IMR-90 (cell line): Measurements from ENCODE around the gene GALNT6. TPM values are rescaled to one million over a fixed set of nuclear protein-coding genes. Genes with fewer than 3 reads are reported as not detected.

ENCODE experiments used
- ATAC-seq: fragments of 200-7000 bp; cut with Tn5 transposase; 2 replicates; pipeline ENCODE4 v1.9.1; 2020; ENCODE audit warnings: low read depth, mild to moderate bottlenecking, moderate library complexity
- BruUV-seq: library from RNA; stranded (reverse); fragments of 400-500 nt; replicated peaks from 2 replicates; lab custom pipeline; 2021; lab: Mats Ljungman, UMichigan
- CTCF ChIA-PET: fragments of 300-600 bp; formaldehyde crosslinking; extraction: SDS; loops from one replicate; lab custom pipeline; 2021; ENCODE audit warnings: antibody characterized with exemption; lab: Yijun Ruan, JAX
- POLR2A ChIA-PET: fragments of 300-600 bp; sonication (Branson Sonifier 250); formaldehyde crosslinking; loops from one replicate; lab custom pipeline; 2022; ENCODE audit warnings: antibody characterized with exemption; ENCODE audit not compliant: unreplicated experiment; lab: Charles Lee
- DNase-seq: peaks from one replicate; pipeline ENCODE4 v3.0.0; 2013
- H2AFZ ChIP-seq: replicated peaks from 2 replicates; pipeline ENCODE3; 2013; ENCODE audit warnings: low read length, mild to moderate bottlenecking; ENCODE audit not compliant: poor library complexity
- H2AK5ac ChIP-seq: 2 replicates; pipeline ENCODE4 v1.6.1; 2013; ENCODE audit warnings: low read depth, low read length, inconsistent platforms
- H2AK9ac ChIP-seq: replicated peaks from 2 replicates; pipeline ENCODE3; 2013; ENCODE audit warnings: mild to moderate bottlenecking, low read depth, low read length, moderate library complexity; ENCODE audit not compliant: poor library complexity
- H2BK120ac ChIP-seq: 2 replicates; pipeline ENCODE4 v1.6.1; 2013; ENCODE audit warnings: low read depth, low read length, inconsistent platforms
- H2BK15ac ChIP-seq: 3 replicates; pipeline ENCODE4 v1.6.1; 2013; ENCODE audit warnings: low read depth, low read length, inconsistent platforms
- H2BK20ac ChIP-seq: 2 replicates; pipeline ENCODE4 v1.6.1; 2013; ENCODE audit warnings: low read depth, mild to moderate bottlenecking, inconsistent platforms, low read length, moderate library complexity
- H2BK5ac ChIP-seq: 2 replicates; pipeline ENCODE4 v1.6.1; 2013; ENCODE audit warnings: mild to moderate bottlenecking, low read depth, low read length, inconsistent platforms; ENCODE audit not compliant: poor library complexity, severe bottlenecking
- H3K14ac ChIP-seq: replicated peaks from 2 replicates; pipeline ENCODE4 v1.6.1; 2013; ENCODE audit warnings: low read depth, low read length, inconsistent platforms
- H3K18ac ChIP-seq: 2 replicates; pipeline ENCODE4 v1.6.1; 2013; ENCODE audit warnings: low read depth, low read length, control low read depth
- H3K23ac ChIP-seq: 2 replicates; pipeline ENCODE4 v1.6.1; 2013; ENCODE audit warnings: low read depth, low read length, inconsistent platforms
- H3K27ac ChIP-seq: 2 replicates; pipeline ENCODE4 v1.5.1; 2013; ENCODE audit warnings: mild to moderate bottlenecking, control low read depth, low read length; ENCODE audit not compliant: insufficient read depth
- H3K27me3 ChIP-seq: 2 replicates; pipeline ENCODE4 v1.6.1; 2013; ENCODE audit warnings: low read length; ENCODE audit not compliant: control insufficient read depth, insufficient read depth
- H3K36me3 ChIP-seq: 2 replicates; pipeline ENCODE4 v1.6.1; 2013; ENCODE audit warnings: low read length, mixed read lengths; ENCODE audit not compliant: control insufficient read depth, insufficient read depth
- H3K4ac ChIP-seq: 2 replicates; pipeline ENCODE4 v1.6.1; 2013; ENCODE audit warnings: low read depth, low read length, inconsistent platforms
- H3K4me1 ChIP-seq: 2 replicates; pipeline ENCODE4 v1.6.1; 2013; ENCODE audit warnings: low read length, mixed read lengths; ENCODE audit not compliant: control insufficient read depth, insufficient read depth
- H3K4me2 ChIP-seq: 2 replicates; pipeline ENCODE4 v1.6.1; 2013; ENCODE audit warnings: low read depth, mild to moderate bottlenecking, control low read depth, low read length, moderate library complexity
- H3K4me3 ChIP-seq: 2 replicates; pipeline ENCODE4 v1.5.1; 2013; ENCODE audit warnings: low read depth, mild to moderate bottlenecking, control low read depth, low read length, moderate library complexity; ENCODE audit not compliant: insufficient read depth
- H3K56ac ChIP-seq: 2 replicates; pipeline ENCODE4 v1.6.1; 2013; ENCODE audit warnings: low read length, inconsistent platforms; ENCODE audit not compliant: insufficient read depth; ENCODE audit errors: extremely low read depth
- H3K79me1 ChIP-seq, 2 experiments: 2 replicates each; pipeline ENCODE4 v1.6.1; 2013; ENCODE audit warnings: low read length in 2 of 2, inconsistent platforms in 1 of 2, low read depth in 1 of 2
- H3K9ac ChIP-seq: 2 replicates; pipeline ENCODE4 v1.6.1; 2013; ENCODE audit warnings: low read depth, low read length, control low read depth
- H3K9me1 ChIP-seq: 2 replicates; pipeline ENCODE4 v1.6.1; 2013; ENCODE audit warnings: low read length, inconsistent platforms; ENCODE audit not compliant: insufficient read depth
- H3K9me3 ChIP-seq: 2 replicates; pipeline ENCODE4 v1.6.1; 2013; ENCODE audit warnings: low read length; ENCODE audit not compliant: control insufficient read depth, insufficient read depth
- H4K20me1 ChIP-seq: 2 replicates; pipeline ENCODE4 v1.6.1; 2013; ENCODE audit warnings: low read length, inconsistent platforms; ENCODE audit not compliant: insufficient read depth
- H4K5ac ChIP-seq: 2 replicates; pipeline ENCODE4 v1.6.1; 2013; ENCODE audit warnings: mild to moderate bottlenecking, low read depth, low read length, control low read depth
- H4K8ac ChIP-seq, 2 experiments: 2 replicates each; pipeline ENCODE4 v1.6.1; 2013; ENCODE audit warnings: low read depth in 2 of 2, low read length in 2 of 2, control low read depth in 1 of 2, inconsistent platforms in 1 of 2
- H4K91ac ChIP-seq: 2 replicates; pipeline ENCODE4 v1.6.1; 2013; ENCODE audit warnings: low read depth, low read length, inconsistent platforms; ENCODE audit not compliant: insufficient read depth
- BHLHE40 ChIP-seq: fragments of 150-350 bp; IDR thresholded peaks from 2 replicates; pipeline ENCODE4 v1.6.1; 2016; ENCODE audit warnings: mild to moderate bottlenecking, low read depth, low read length
- CEBPB ChIP-seq: IDR thresholded peaks from 2 replicates; pipeline ENCODE4 v1.6.1; 2012; ENCODE audit warnings: low read depth, low read length, improper control_type of control experiment
- CHD1 ChIP-seq: IDR thresholded peaks from 2 replicates; pipeline ENCODE4 v1.6.1; 2012; ENCODE audit warnings: low read depth, low read length, improper control_type of control experiment
- MXI1 ChIP-seq: IDR thresholded peaks from 2 replicates; pipeline ENCODE4 v1.6.1; 2012; ENCODE audit warnings: low read depth, mild to moderate bottlenecking, low read length, moderate library complexity, borderline replicate concordance
- RAD21 ChIP-seq: IDR thresholded peaks from 2 replicates; pipeline ENCODE4 v1.6.1; 2012; ENCODE audit warnings: low read length, improper control_type of control experiment
- RFX5 ChIP-seq: IDR thresholded peaks from 2 replicates; pipeline ENCODE4 v1.8.0; 2012; ENCODE audit warnings: low read depth, mild to moderate bottlenecking, low read length, moderate library complexity
- SMC3 ChIP-seq: fragments of 150-350 bp; IDR thresholded peaks from 2 replicates; pipeline ENCODE4 v1.6.1; 2016; ENCODE audit warnings: low read depth, mild to moderate bottlenecking, antibody characterized with exemption, low read length, moderate library complexity
- WGBS, 2 experiments: methylation state at CpG; one replicate each; pipeline versions ENCODE4 v1.1.5 to v1.1.7; 2013; ENCODE audit warnings: missing lambda C conversion rate in 2 of 2; ENCODE audit not compliant: insufficient read length in 1 of 2; ENCODE audit errors: extremely low coverage in 2 of 2; 5-methylcytosine and 5-hydroxymethylcytosine counted together
- dilution Hi-C: fragments of 300-500 bp; cut with HindIII; formaldehyde crosslinking; loops from one replicate; pipeline ENCODE4 v1.14.3; 2018; ENCODE audit warnings: low sequenced_read_pairs; ENCODE audit not compliant: unreplicated experiment
- in situ Hi-C: fragments of 300-500 bp; cut with MboI; formaldehyde crosslinking; loops from 3 replicates; pipeline ENCODE4 v1.14.3; 2019; ENCODE audit warnings: low sequenced_read_pairs, inconsistent platforms, mixed read lengths
- intact Hi-C: fragments of 100-400 bp; cut with micrococcal nuclease; formaldehyde crosslinking; loops from 2 replicates; pipeline ENCODE4 v1.10.0; 2022
- polyA plus RNA-seq, 3 experiments: library from polyadenylated mRNA; depleted of rRNA; stranded (reverse); fragments of >200 nt; gene quantifications; 2 replicates each; pipeline ENCODE4 v1.2.3, GENCODE V29; 2012; ENCODE audit warnings: low replicate concordance in 1 of 3
- total RNA-seq: library from RNA; depleted of rRNA; stranded (reverse); fragments of >200 nt; gene quantifications from 2 replicates; pipeline ENCODE4 v1.2.3, GENCODE V29; 2012
- TF ChIP-seq, protein P1 (sequence below): fragments of 150-350 bp; IDR thresholded peaks from 2 replicates; pipeline ENCODE4 v1.6.1; 2017; ENCODE audit warnings: mild to moderate bottlenecking, antibody characterized with exemption, low read length, low read depth

GALNT6 gene
- total and polyA plus RNA-seq, 2 of the 4 experiments (the other 2 are of a cell fraction) = 17.1 to 23.7 TPM

DNA sequence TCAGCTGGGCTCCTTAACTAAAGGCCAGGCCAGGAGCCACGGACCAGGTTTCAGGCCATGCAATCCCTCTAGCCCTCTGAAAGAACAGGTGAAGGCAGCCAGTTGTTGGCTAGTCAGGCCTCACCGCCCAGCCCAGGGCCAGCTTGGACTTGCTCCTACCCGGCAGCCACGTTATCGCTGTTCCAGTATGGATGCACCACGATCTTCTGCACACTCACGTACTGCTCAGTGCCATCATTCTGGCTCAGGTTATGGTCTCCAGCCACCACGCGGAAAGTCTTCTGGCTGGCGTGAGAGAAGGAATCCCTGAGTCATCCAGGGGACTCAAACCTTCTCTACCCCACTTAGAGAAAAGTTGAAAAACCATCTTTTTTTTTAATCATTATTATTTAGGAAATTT, 48.8 kb downstream of the GALNT6 start:
- Histone ChIP-seq H2AFZ (peak overlapping the region; percentile 66), H3K9me3 (no peaks in the 10 kb centered on the region), H3K27ac (no peak overlapping the region), H2AK5ac (0 out of 2 replicates have a peak overlapping the region, but pooled peaks have one; percentile 33), H2BK5ac (no peak overlapping the region), H4K20me1 (no peaks in the 10 kb centered on the region), H3K4me3 (no peak overlapping the region), H3K27me3 (no peaks in the 10 kb centered on the region; the same call in 1 of the 2 replicates), H3K4me2 (no peak overlapping the region), H3K23ac (no peak overlapping the region), H2BK120ac (no peak overlapping the region), H3K4ac (no peak overlapping the region), H4K5ac (no peak overlapping the region), H3K4me1 (peaks cover 4% of the 10 kb centered on the region; the same call in 1 of the 2 replicates), H4K91ac (no peak overlapping the region), H3K9ac (no peak overlapping the region), H4K8ac (no peak overlapping the region), H2AK9ac (no peak overlapping the region), H3K9me1 (no peaks in the 10 kb centered on the region; the same call in 1 of the 2 replicates), H2BK15ac (no peak overlapping the region), H3K79me1 (no peaks in the 10 kb centered on the region), H2BK20ac (no peak overlapping the region), H3K56ac (no peak overlapping the region), H3K14ac (no peak overlapping the region), H3K36me3 (no peaks in the 10 kb centered on the region), H3K18ac (no peak overlapping the region)
- dilution Hi-C loops (no loop called here), intact Hi-C loops (loop anchor here (5.0 to 10.0 kb wide), 3 partner anchors 235 to 515 kb away; partner anchors contain the start of gene CSRNP2), in situ Hi-C loops (loop anchor here (10.0 kb wide), 2 partner anchors 258 to 518 kb away; partner anchors contain the start of gene CSRNP2)
- no peak for TF ChIP-seq RFX5
- no peak for TF ChIP-seq CEBPB
- TF ChIP-seq, protein P1, sequence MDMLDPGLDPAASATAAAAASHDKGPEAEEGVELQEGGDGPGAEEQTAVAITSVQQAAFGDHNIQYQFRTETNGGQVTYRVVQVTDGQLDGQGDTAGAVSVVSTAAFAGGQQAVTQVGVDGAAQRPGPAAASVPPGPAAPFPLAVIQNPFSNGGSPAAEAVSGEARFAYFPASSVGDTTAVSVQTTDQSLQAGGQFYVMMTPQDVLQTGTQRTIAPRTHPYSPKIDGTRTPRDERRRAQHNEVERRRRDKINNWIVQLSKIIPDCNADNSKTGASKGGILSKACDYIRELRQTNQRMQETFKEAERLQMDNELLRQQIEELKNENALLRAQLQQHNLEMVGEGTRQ = no peak
- TF ChIP-seq BHLHE40 = no peak
- TF ChIP-seq CHD1 = no peak
- no peak for TF ChIP-seq RAD21
- no peak for TF ChIP-seq MXI1
- no peak for TF ChIP-seq SMC3
- CTCF ChIA-PET = interaction anchor here (2.2 kb wide), 1 partner anchor 21 kb away, joined by 16 read pairs; no protein-coding TSS in a partner anchor
- no TSS peak for BruUV-seq
- POLR2A ChIA-PET = no interaction called here
- DNase-seq = no peak
- no peak for ATAC-seq
- WGBS, 2 experiments = 91% methylated on average over 6 of the region's 10 CpGs; no CpG with 5 or more reads in 1 of the 2 experiments
